NT2/D1 (cell line): ENCODE data around the gene WDR53.
"Not testable (repeated sequence)": the region's sequence is repeated elsewhere in the genome, so short reads cannot be mapped to it uniquely, and the experiment has no call there.

Experiments
- DNase-seq: peaks from one replicate; pipeline ENCODE4 v3.0.0-alpha.2; 2011; ENCODE audit warnings: low read depth, low spot score
- H3K27me3 ChIP-seq: 2 replicates; pipeline ENCODE4 v1.6.0; 2011; ENCODE audit warnings: mild to moderate bottlenecking; ENCODE audit not compliant: insufficient read length, insufficient read depth
- H3K36me3 ChIP-seq: 2 replicates; pipeline ENCODE4 v1.6.1; 2011; ENCODE audit warnings: mild to moderate bottlenecking, low read length, mixed read lengths; ENCODE audit not compliant: insufficient read depth, insufficient read length
- H3K4me1 ChIP-seq: 2 replicates; pipeline ENCODE4 v1.5.1; 2011; ENCODE audit not compliant: insufficient read depth, insufficient read length
- H3K4me3 ChIP-seq: 2 replicates; pipeline ENCODE4 v1.5.1; 2011; ENCODE audit warnings: low read depth; ENCODE audit not compliant: insufficient read length
- H3K9ac ChIP-seq: 2 replicates; pipeline ENCODE4 v1.6.0; 2011; ENCODE audit warnings: low read depth; ENCODE audit not compliant: insufficient read length
- H3K9me3 ChIP-seq: 2 replicates; pipeline ENCODE4 v1.5.1; 2011; ENCODE audit warnings: mild to moderate bottlenecking, low read length; ENCODE audit not compliant: insufficient read depth
- SUZ12 ChIP-seq: IDR thresholded peaks from 2 replicates; pipeline ENCODE4 v1.6.1; 2011; ENCODE audit not compliant: insufficient read length, insufficient read depth; ENCODE audit errors: extremely low read depth
- YY1 ChIP-seq: IDR thresholded peaks from 2 replicates; pipeline ENCODE4 v1.6.1; 2011; ENCODE audit not compliant: insufficient read length, insufficient read depth
- ZNF274 ChIP-seq: IDR thresholded peaks from 2 replicates; pipeline ENCODE4 v1.6.1; 2011; ENCODE audit warnings: mild to moderate bottlenecking, low read depth, low read length

WDR53 gene

GRCh38 chr3:196585044-196585757 is 16.8 kb upstream of the WDR53 start:
- no peak overlapping the region for H3K4me3 ChIP-seq
- no peak for DNase-seq

GRCh38 chr3:196572389-196572788 is 4.0 kb upstream of the WDR53 start:
- H3K4me3 ChIP-seq, result no peak overlapping the region
- no peak for TF ChIP-seq YY1
- TF ChIP-seq SUZ12, result no peak
- TF ChIP-seq ZNF274, result no peak
- no peak for DNase-seq

More at GRCh38 chr3:196585044-196585757, 16.8 kb upstream of the WDR53 start:
- Histone ChIP-seq H3K36me3 (peaks cover 42% of the 10 kb centered on the region), H3K9me3 (no peaks in the 10 kb centered on the region), H3K27me3 (no peaks in the 10 kb centered on the region), H3K4me1 (no peaks in the 10 kb centered on the region), H3K9ac (no peak overlapping the region)
- TF ChIP-seq SUZ12 (no peak), ZNF274 (no peak), YY1 (no peak)

GRCh38 chr3:196570332-196570731 is 2.0 kb upstream of the WDR53 start:
- not testable (repeated sequence) for H3K4me1 ChIP-seq, H3K9ac ChIP-seq, H3K27me3 ChIP-seq, H3K4me3 ChIP-seq, DNase-seq, H3K9me3 ChIP-seq
- H3K36me3 ChIP-seq, result peaks cover 26% of the 10 kb centered on the region

More at GRCh38 chr3:196572389-196572788, 4.0 kb upstream of the WDR53 start:
- Histone ChIP-seq H3K9ac (no peak overlapping the region), H3K36me3 (peaks cover 12% of the 10 kb centered on the region), H3K27me3 (no peaks in the 10 kb centered on the region), H3K9me3 (no peaks in the 10 kb centered on the region), H3K4me1 (no peaks in the 10 kb centered on the region)

GRCh38 chr3:196569003-196569516 is 706 bp upstream of the WDR53 start:
- Histone ChIP-seq H3K4me1 (no peaks in the 10 kb centered on the region), H3K27me3 (no peaks in the 10 kb centered on the region), H3K36me3 (peaks cover 32% of the 10 kb centered on the region), H3K9ac (peak overlapping the region; percentile 96), H3K9me3 (no peaks in the 10 kb centered on the region), H3K4me3 (peak overlapping the region; percentile 90)
- TF ChIP-seq ZNF274 (no peak), SUZ12 (no peak), YY1 (no peak)
- DNase-seq, result peak; percentile 6

GRCh38 chr3:196563721-196564225 is 4.6 kb downstream of the WDR53 start:
- Histone ChIP-seq H3K4me3 (no peak overlapping the region), H3K9me3 (no peaks in the 10 kb centered on the region), H3K27me3 (no peaks in the 10 kb centered on the region), H3K36me3 (peaks cover 59% of the 10 kb centered on the region), H3K4me1 (no peaks in the 10 kb centered on the region), H3K9ac (no peak overlapping the region)
- no peak for TF ChIP-seq SUZ12
- no peak for TF ChIP-seq ZNF274
- no peak for TF ChIP-seq YY1
- DNase-seq, result no peak

- no peaks in the 10 kb centered on the region for H3K27me3 ChIP-seq
These were observed 8.5 kb downstream of the WDR53 start for GRCh38 chr3:196559826-196560225.

GRCh38 chr3:196558476-196558875 is 9.9 kb downstream of the WDR53 start:
- DNase-seq, result no peak
- no peak for TF ChIP-seq ZNF274
- no peak for TF ChIP-seq YY1
- TF ChIP-seq SUZ12, result no peak

More at GRCh38 chr3:196559826-196560225, 8.5 kb downstream of the WDR53 start:
- H3K9ac ChIP-seq, result no peak overlapping the region
- TF ChIP-seq ZNF274 (no peak), YY1 (no peak), SUZ12 (no peak)
- H3K9me3 ChIP-seq, result no peaks in the 10 kb centered on the region
- DNase-seq, result no peak
- H3K4me1 ChIP-seq, result no peaks in the 10 kb centered on the region
- H3K36me3 ChIP-seq, result peaks cover 44% of the 10 kb centered on the region
- no peak overlapping the region for H3K4me3 ChIP-seq

GRCh38 chr3:196557236-196557635 is 11.1 kb downstream of the WDR53 start:
- no peak for DNase-seq
- Histone ChIP-seq H3K9ac (no peak overlapping the region), H3K27me3 (no peaks in the 10 kb centered on the region), H3K4me3 (no peak overlapping the region), H3K36me3 (peaks cover 38% of the 10 kb centered on the region), H3K9me3 (no peaks in the 10 kb centered on the region), H3K4me1 (no peaks in the 10 kb centered on the region)
- TF ChIP-seq ZNF274 (no peak), YY1 (no peak), SUZ12 (no peak)

More at GRCh38 chr3:196558476-196558875, 9.9 kb downstream of the WDR53 start:
- peaks cover 42% of the 10 kb centered on the region for H3K36me3 ChIP-seq
- H3K9me3 ChIP-seq, result no peaks in the 10 kb centered on the region
- no peak overlapping the region for H3K4me3 ChIP-seq
- H3K9ac ChIP-seq, result no peak overlapping the region
- H3K27me3 ChIP-seq, result no peaks in the 10 kb centered on the region
- no peaks in the 10 kb centered on the region for H3K4me1 ChIP-seq
